Measurements from ENCODE around the gene CNTN6. TPM values are rescaled to one million over a fixed set of nuclear protein-coding genes. Genes with fewer than 3 reads are reported as not detected.

CNTN6 gene
- total RNA-seq, 3 donors from 2014 or later, result not detected

DNA sequence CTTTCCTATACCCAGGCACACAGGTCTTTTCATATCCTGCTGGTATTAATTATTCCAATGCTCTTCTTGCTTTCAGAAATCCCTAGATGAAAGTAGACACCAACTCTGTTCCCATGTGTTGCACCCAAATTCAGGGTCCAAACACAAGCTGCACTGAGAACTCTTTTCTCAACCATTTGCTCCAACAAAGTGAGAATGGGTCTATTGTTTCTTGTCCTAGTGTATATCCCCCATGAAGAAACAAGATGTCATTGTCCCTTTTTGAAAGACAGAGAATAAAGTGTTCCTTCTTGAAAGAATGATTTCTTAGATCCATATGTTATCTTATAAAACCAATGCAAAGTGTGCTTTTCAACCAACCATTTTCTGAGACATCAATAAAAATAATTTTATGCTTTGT lies 353.7 kb downstream of the CNTN6 start:
- DNase-seq (no peak), ATAC-seq (no peak)
- Mint-ChIP-seq H3K36me3 (ENCODE audit: insufficient read depth) (no peaks in the 10 kb centered on the region), H3K9me3 (peaks cover 4% of the 10 kb centered on the region), H3K4me3 (no peak overlapping the region), H3K27me3 (ENCODE audit: low read depth) (no peaks in the 10 kb centered on the region), H3K4me1 (ENCODE audit: low read depth) (no peaks in the 10 kb centered on the region)

DNA sequence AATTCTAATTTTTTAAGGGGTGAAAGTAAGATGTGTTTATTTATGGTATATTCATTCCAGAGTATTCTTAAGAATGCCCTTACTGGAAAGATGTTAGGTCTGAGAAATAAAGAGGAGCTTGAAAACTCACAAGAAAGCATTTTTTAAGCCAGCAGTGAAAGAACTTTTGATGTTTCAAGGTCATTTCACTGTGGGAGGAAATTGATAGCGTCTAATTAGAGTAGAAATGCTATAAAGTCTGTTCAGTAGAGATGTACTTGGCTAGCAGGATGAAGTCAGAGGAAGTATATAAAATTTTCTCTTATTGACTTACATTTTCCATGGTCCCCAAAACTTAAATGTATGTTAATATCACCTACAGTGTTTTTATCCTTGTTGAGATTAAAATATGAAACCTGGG lies 354.6 kb downstream of the CNTN6 start:
- ATAC-seq, result no peak

DNA sequence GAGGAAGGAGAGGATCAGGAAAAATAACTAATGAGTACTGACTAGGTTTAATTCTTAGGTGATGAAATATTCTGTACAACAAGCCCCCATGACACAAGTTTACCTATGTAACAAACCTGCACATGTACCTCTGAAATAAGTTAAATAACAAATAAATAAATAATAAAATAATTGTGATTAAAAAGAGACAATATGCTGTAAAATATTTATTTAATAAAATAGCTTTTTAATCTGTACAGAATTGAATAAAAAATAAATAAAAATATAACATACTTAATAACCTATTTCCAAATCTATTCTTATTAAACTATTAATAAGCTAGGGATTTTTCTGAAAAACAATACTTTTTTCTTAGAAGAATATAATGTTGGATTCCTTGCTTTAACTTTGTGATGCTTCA lies 355.6 kb downstream of the CNTN6 start:
- no peaks in the 10 kb centered on the region for H3K27me3 Mint-ChIP-seq (ENCODE audit: low read depth)
- H3K9me3 Mint-ChIP-seq, result peaks cover 8% of the 10 kb centered on the region
- no peaks in the 10 kb centered on the region for H3K36me3 Mint-ChIP-seq (ENCODE audit: insufficient read depth)
- DNase-seq, result no peak
- no peaks in the 10 kb centered on the region for H3K4me1 Mint-ChIP-seq (ENCODE audit: low read depth)
- no peak for ATAC-seq
- H3K4me3 Mint-ChIP-seq, result no peak overlapping the region

More for the DNA sequence above, 354.6 kb downstream of the CNTN6 start:
- Mint-ChIP-seq H3K9me3 (peaks cover 8% of the 10 kb centered on the region), H3K4me3 (no peak overlapping the region), H3K36me3 (ENCODE audit: insufficient read depth) (no peaks in the 10 kb centered on the region), H3K27me3 (ENCODE audit: low read depth) (no peaks in the 10 kb centered on the region), H3K4me1 (ENCODE audit: low read depth) (no peaks in the 10 kb centered on the region)
- no peak for DNase-seq
